ENCODE measurements around the gene KRT25. TPM values are rescaled to one million over a fixed set of nuclear protein-coding genes. Genes with fewer than 3 reads are reported as not detected.
"Not testable (repeated sequence)": the region's sequence is repeated elsewhere in the genome, so short reads cannot be mapped to it uniquely, and the experiment has no call there.

Gene KRT25
- total and polyA plus RNA-seq, 2 experiments from 2014 or later = not detected

GRCh38 chr17:40760105-40761016 lies 5.2 kb upstream of the KRT25 start:
- no peak overlapping the region for H3K27ac ChIP-seq
- H3K9me3 ChIP-seq (ENCODE audit: low read depth) = no peaks in the 10 kb centered on the region
- H3K4me1 ChIP-seq (ENCODE audit: low read depth) = no peaks in the 10 kb centered on the region
- DNase-seq (ENCODE audit: low read depth in 1 of 2, low spot score in 1 of 2) = no peak
- H3K4me3 ChIP-seq = no peak overlapping the region
- no peaks in the 10 kb centered on the region for H3K36me3 ChIP-seq
- TF ChIP-seq CTCF (IDR thresholded peaks at IDR 0.05; ENCODE audit: low read depth, low read length) = no peak
- H3K27me3 ChIP-seq = no peaks in the 10 kb centered on the region

GRCh38 chr17:40753804-40754203 lies 1.3 kb downstream of the KRT25 start:
- Histone ChIP-seq H3K9me3 (ENCODE audit: low read depth) (no peaks in the 10 kb centered on the region), H3K4me1 (ENCODE audit: low read depth) (no peaks in the 10 kb centered on the region), H3K27me3 (no peaks in the 10 kb centered on the region), H3K36me3 (no peaks in the 10 kb centered on the region), H3K4me3 (no peak overlapping the region), H3K27ac (no peak overlapping the region)
- TF ChIP-seq CTCF (IDR thresholded peaks at IDR 0.05; ENCODE audit: low read depth, low read length) = no peak
- DNase-seq (ENCODE audit: low read depth in 1 of 2, low spot score in 1 of 2) = no peak

- Histone ChIP-seq H3K27me3 (no peaks in the 10 kb centered on the region), H3K4me1 (ENCODE audit: low read depth) (no peaks in the 10 kb centered on the region), H3K27ac (no peak overlapping the region), H3K9me3 (ENCODE audit: low read depth) (no peaks in the 10 kb centered on the region), H3K4me3 (no peak overlapping the region), H3K36me3 (no peaks in the 10 kb centered on the region)
- DNase-seq (ENCODE audit: low read depth in 1 of 2, low spot score in 1 of 2) = no peak
- no peak for TF ChIP-seq CTCF (IDR thresholded peaks at IDR 0.05; ENCODE audit: low read depth, low read length)
Observed at GRCh38 chr17:40751065-40751464, 4.1 kb downstream of the KRT25 start.

GRCh38 chr17:40750391-40750790 lies 4.7 kb downstream of the KRT25 start:
- Histone ChIP-seq H3K4me1 (ENCODE audit: low read depth) (no peaks in the 10 kb centered on the region), H3K27ac (no peak overlapping the region), H3K4me3 (no peak overlapping the region), H3K9me3 (ENCODE audit: low read depth) (no peaks in the 10 kb centered on the region), H3K27me3 (no peaks in the 10 kb centered on the region), H3K36me3 (no peaks in the 10 kb centered on the region)
- DNase-seq (ENCODE audit: low read depth in 1 of 2, low spot score in 1 of 2) = no peak
- TF ChIP-seq CTCF (IDR thresholded peaks at IDR 0.05; ENCODE audit: low read depth, low read length) = no peak

GRCh38 chr17:40748666-40749065 lies 6.5 kb downstream of the KRT25 start:
- H3K36me3 ChIP-seq; H3K27ac ChIP-seq; H3K27me3 ChIP-seq; H3K9me3 ChIP-seq (ENCODE audit: low read depth); H3K4me3 ChIP-seq; DNase-seq (ENCODE audit: low read depth in 1 of 2, low spot score in 1 of 2); H3K4me1 ChIP-seq (ENCODE audit: low read depth): not testable (repeated sequence)

GRCh38 chr17:40738553-40738952 lies 16.6 kb downstream of the KRT25 start:
- no peaks in the 10 kb centered on the region for H3K27me3 ChIP-seq
- TF ChIP-seq CTCF (IDR thresholded peaks at IDR 0.05; ENCODE audit: low read depth, low read length) = no peak
- H3K36me3 ChIP-seq = no peaks in the 10 kb centered on the region
- no peak overlapping the region for H3K4me3 ChIP-seq
- H3K27ac ChIP-seq = no peak overlapping the region
- DNase-seq (ENCODE audit: low read depth in 1 of 2, low spot score in 1 of 2) = no peak
- H3K4me1 ChIP-seq (ENCODE audit: low read depth) = no peaks in the 10 kb centered on the region
- no peaks in the 10 kb centered on the region for H3K9me3 ChIP-seq (ENCODE audit: low read depth)
